PC-3 (cell line): ENCODE data around the gene HOMEZ. TPM values are rescaled to one million over a fixed set of nuclear protein-coding genes. Genes with fewer than 3 reads are reported as not detected.

Source experiments
- ATAC-seq: fragments of 200-7000 bp; cut with Tn5 transposase; 2 replicates; pipeline ENCODE4 v1.9.1; 2020; ENCODE audit warnings: mild to moderate bottlenecking, moderate library complexity
- Bru-seq: library from RNA; stranded (reverse); fragments of 400-500 nt; gene quantifications from one replicate; lab custom pipeline; 2021; lab: Mats Ljungman, UMichigan
- BruChase-seq, 2 experiments: library from RNA; stranded (reverse); fragments of 400-500 nt; gene quantifications; one replicate each; lab custom pipeline; 2021; lab: Mats Ljungman, UMichigan
- BruUV-seq: library from RNA; stranded (reverse); fragments of 400-500 nt; replicated peaks from 2 replicates; lab custom pipeline; 2021; lab: Mats Ljungman, UMichigan
- CTCF ChIA-PET: fragments of 300-600 bp; sonication (Branson Sonifier 250); formaldehyde crosslinking; loops from one replicate; lab custom pipeline; 2022; ENCODE audit warnings: antibody characterized with exemption; lab: Charles Lee
- POLR2A ChIA-PET: fragments of 300-600 bp; sonication (Branson Sonifier 250); formaldehyde crosslinking; loops from one replicate; lab custom pipeline; 2022; ENCODE audit warnings: antibody characterized with exemption; ENCODE audit not compliant: unreplicated experiment; lab: Charles Lee
- DNase-seq: peaks from one replicate; pipeline ENCODE4 v3.0.0-alpha.2; 2015
- H2AFZ ChIP-seq: fragments of 300-600 bp; sonication (generic); 2 replicates; pipeline ENCODE4 v1.6.0; 2016; ENCODE audit warnings: antibody characterized with exemption, low read length
- H3F3A ChIP-seq: fragments of 300-600 bp; sonication (generic); one replicate; pipeline ENCODE4 v1.6.0; 2017; ENCODE audit warnings: antibody characterized with exemption, low read length, control low read depth, mild to moderate bottlenecking; ENCODE audit not compliant: unreplicated experiment
- H3K27ac ChIP-seq: fragments of 300-600 bp; sonication (generic); 2 replicates; pipeline ENCODE4 v1.5.1; 2016; ENCODE audit warnings: mild to moderate bottlenecking, low read length
- H3K27me3 ChIP-seq: fragments of 300-600 bp; sonication (generic); 2 replicates; pipeline ENCODE4 v1.6.1; 2016; ENCODE audit warnings: low read length, mixed read lengths
- H3K36me3 ChIP-seq: fragments of 300-600 bp; sonication (generic); 2 replicates; pipeline ENCODE4 v1.6.1; 2016; ENCODE audit warnings: low read depth, mixed run types, low read length, mixed read lengths
- H3K4me1 ChIP-seq: fragments of 300-600 bp; sonication (generic); 2 replicates; pipeline ENCODE4 v1.5.1; 2016; ENCODE audit warnings: low read length; ENCODE audit not compliant: insufficient read depth
- H3K4me2 ChIP-seq: fragments of 300-600 bp; sonication (generic); 2 replicates; pipeline ENCODE4 v1.6.0; 2016; ENCODE audit warnings: low read length
- H3K4me3 ChIP-seq: fragments of 300-600 bp; sonication (generic); 2 replicates; pipeline ENCODE4 v1.5.1; 2016; ENCODE audit warnings: mild to moderate bottlenecking, low read length, mixed read lengths
- H3K79me2 ChIP-seq: fragments of 300-600 bp; sonication (generic); 2 replicates; pipeline ENCODE4 v1.6.1; 2017; ENCODE audit warnings: low read length, mixed read lengths
- H3K9ac ChIP-seq: fragments of 300-600 bp; sonication (generic); 2 replicates; pipeline ENCODE4 v1.6.0; 2016; ENCODE audit warnings: mild to moderate bottlenecking, low read length
- H3K9me2 ChIP-seq: fragments of 300-600 bp; sonication (generic); replicated peaks from 2 replicates; pipeline ENCODE4 v1.6.1; 2016; ENCODE audit warnings: mixed run types, low read length, mixed read lengths
- H3K9me3 ChIP-seq: fragments of 300-600 bp; sonication (generic); 2 replicates; pipeline ENCODE4 v1.6.1; 2016; ENCODE audit warnings: low read length, mixed read lengths
- H4K20me1 ChIP-seq: fragments of 300-600 bp; sonication (generic); 2 replicates; pipeline ENCODE4 v1.6.1; 2016; ENCODE audit warnings: low read length, mixed read lengths
- CTCF ChIP-seq: fragments of 300-600 bp; sonication (generic); conservative IDR thresholded peaks from 2 replicates; pipeline ENCODE4 v1.5.1; 2017; ENCODE audit warnings: antibody characterized with exemption, low read depth, mild to moderate bottlenecking, low read length
- EZH2 ChIP-seq: fragments of 300-600 bp; sonication (generic); IDR thresholded peaks from one replicate; pipeline ENCODE4 v1.6.1; 2017; ENCODE audit warnings: antibody characterized with exemption, mild to moderate bottlenecking, low read length; ENCODE audit not compliant: unreplicated experiment
- EZH2phosphoT487 ChIP-seq: fragments of 300-600 bp; sonication (generic); IDR thresholded peaks from 2 replicates; pipeline ENCODE4 v1.6.1; 2018; ENCODE audit warnings: mild to moderate bottlenecking, antibody characterized with exemption, low read length, borderline replicate concordance
- intact Hi-C: fragments of 100-400 bp; cut with micrococcal nuclease; formaldehyde crosslinking; loops from 2 replicates; pipeline ENCODE4 v1.9.0; 2023
- long read RNA-seq: library from polyadenylated mRNA; unstranded; transcript quantifications from one replicate; pipeline ENCODE4 v2.0.0, GENCODE V29; 2021; ENCODE audit not compliant: unreplicated experiment
- total RNA-seq: library from RNA; depleted of rRNA; stranded (reverse); fragments of >200 nt; gene quantifications from 2 replicates; pipeline ENCODE4 v1.2.3, GENCODE V29; 2014; rRNA removed

HOMEZ gene
- total RNA-seq (4.1 and 7.7 TPM in 2 replicates), Bru-seq, nascent RNA (percentile 56 among the genes with signal in this experiment), BruChase-seq, experiment 1, labeled RNA remaining after a 6-hour chase (percentile 54 among the genes with signal in this experiment), BruChase-seq, experiment 2, labeled RNA remaining after a 2-hour chase (percentile 57 among the genes with signal in this experiment)
- long read RNA-seq, full-length matches to known transcripts, result 5 of 18 reads
- long read RNA-seq, partial matches to known transcripts, result 1 of 18 reads
- long read RNA-seq, other reads (novel, unspliced or antisense), result 12 of 18 reads

- Histone ChIP-seq H3K4me1 (peaks cover 20% of the 10 kb centered on the region), H3K36me3 (no peaks in the 10 kb centered on the region), H3K27ac (peak within 1 kb of the TSS; percentile 50), H3K4me2 (peak within 1 kb of the TSS; percentile 95), H3K9me2 (no peaks in the 10 kb centered on the region), H3K27me3 (no peaks in the 10 kb centered on the region), H2AFZ (peak within 1 kb of the TSS; percentile 99), H3K4me3 (peak within 1 kb of the TSS; percentile 100), H3K79me2 (peaks cover 27% of the 10 kb centered on the region), H4K20me1 (no peaks in the 10 kb centered on the region), H3K9ac (peak within 1 kb of the TSS; percentile 92), H3K9me3 (no peaks in the 10 kb centered on the region), H3F3A (no peaks in the 10 kb centered on the region)
- ATAC-seq (peak; percentile 98), DNase-seq (peak; percentile 98)
- TSS peak; percentile 98 for BruUV-seq
- CTCF ChIA-PET, result interaction anchor here (0.8 to 1.3 kb wide), 2 partner anchors 14 to 166 kb away, joined by 4 to 8 read pairs; no protein-coding TSS in a partner anchor
- intact Hi-C loops, result loop anchor here (1.0 to 5.0 kb wide), 2 partner anchors 15 to 164 kb away; no protein-coding TSS in a partner anchor
- POLR2A ChIA-PET, result interaction anchor here (0.6 to 1.0 kb wide), 5 partner anchors 14 to 35 kb away, joined by 4 to 6 read pairs (median 6); partner anchors contain the start of genes BCL2L2, PABPN1 and PPP1R3E
- no peak for TF ChIP-seq EZH2
- no peak for TF ChIP-seq EZH2phosphoT487
Measured at GRCh38 chr14:23286020-23286901, at the start of gene HOMEZ. Gene HOMEZ (minus strand): TSS chr14:23286132. CDS start chr14:23285952, 180 bp downstream.

- POLR2A ChIA-PET, result interaction anchor here (0.5 kb wide), 1 partner anchor 32 kb away, joined by 3 read pairs; no protein-coding TSS in a partner anchor
- H3K9me3 ChIP-seq, result peaks cover 19% of the 10 kb centered on the region; the same call in 1 of the 2 replicates
- no peak for ATAC-seq
Measured at GRCh38 chr14:23335623-23336022, 49.7 kb upstream of the HOMEZ start.

More at GRCh38 chr14:23335623-23336022, 49.7 kb upstream of the HOMEZ start:
- no peak overlapping the region for H3K9ac ChIP-seq
- no peak for DNase-seq
- no peaks in the 10 kb centered on the region for H3K79me2 ChIP-seq
- H3K36me3 ChIP-seq, result no peaks in the 10 kb centered on the region
- no peak overlapping the region for H3K4me2 ChIP-seq
- no peaks in the 10 kb centered on the region for H3K4me1 ChIP-seq
- H3K4me3 ChIP-seq, result no peak overlapping the region
- no peak overlapping the region for H2AFZ ChIP-seq
- intact Hi-C loops, result no loop called here
- H3K27me3 ChIP-seq, result no peaks in the 10 kb centered on the region; the same call in 1 of the 2 replicates
- no peaks in the 10 kb centered on the region for H3F3A ChIP-seq
- H3K9me2 ChIP-seq, result no peaks in the 10 kb centered on the region
- no TSS peak for BruUV-seq
- no peak for TF ChIP-seq CTCF
- TF ChIP-seq EZH2, result no peak
- no peak for TF ChIP-seq EZH2phosphoT487
- H4K20me1 ChIP-seq, result no peaks in the 10 kb centered on the region
- H3K27ac ChIP-seq, result no peak overlapping the region
- CTCF ChIA-PET, result no interaction called here
